Fibroblast of skin of right biceps (primary cell): ENCODE measurements around the gene KLF13.

Experiments
- DNase-seq: peaks from one replicate; pipeline ENCODE4 v3.0.0-alpha.2; 2013

The KLF13 gene

GRCh38 chr15:31300981-31301672 is 25.5 kb upstream of the KLF13 start:
- DNase-seq, result no peak

DNA sequence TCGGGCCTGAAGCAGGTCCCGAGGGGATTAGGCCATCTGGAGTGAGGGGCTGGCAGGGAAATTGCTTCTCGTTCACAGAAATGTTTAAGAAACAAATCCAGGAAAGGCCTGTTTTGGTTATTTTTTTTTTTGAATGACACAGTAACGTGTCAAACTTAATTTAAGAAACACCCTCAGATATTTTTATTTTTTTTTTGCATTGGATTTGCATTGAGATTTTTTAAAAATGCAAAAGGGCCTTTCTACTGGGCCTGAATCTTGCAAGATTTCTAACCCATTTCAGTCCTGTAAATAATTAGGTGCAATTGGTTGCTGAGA is 25.0 kb upstream of the KLF13 start:
- DNase-seq, result no peak

GRCh38 chr15:31302029-31302657 is 24.5 kb upstream of the KLF13 start:
- DNase-seq, result no peak

DNA sequence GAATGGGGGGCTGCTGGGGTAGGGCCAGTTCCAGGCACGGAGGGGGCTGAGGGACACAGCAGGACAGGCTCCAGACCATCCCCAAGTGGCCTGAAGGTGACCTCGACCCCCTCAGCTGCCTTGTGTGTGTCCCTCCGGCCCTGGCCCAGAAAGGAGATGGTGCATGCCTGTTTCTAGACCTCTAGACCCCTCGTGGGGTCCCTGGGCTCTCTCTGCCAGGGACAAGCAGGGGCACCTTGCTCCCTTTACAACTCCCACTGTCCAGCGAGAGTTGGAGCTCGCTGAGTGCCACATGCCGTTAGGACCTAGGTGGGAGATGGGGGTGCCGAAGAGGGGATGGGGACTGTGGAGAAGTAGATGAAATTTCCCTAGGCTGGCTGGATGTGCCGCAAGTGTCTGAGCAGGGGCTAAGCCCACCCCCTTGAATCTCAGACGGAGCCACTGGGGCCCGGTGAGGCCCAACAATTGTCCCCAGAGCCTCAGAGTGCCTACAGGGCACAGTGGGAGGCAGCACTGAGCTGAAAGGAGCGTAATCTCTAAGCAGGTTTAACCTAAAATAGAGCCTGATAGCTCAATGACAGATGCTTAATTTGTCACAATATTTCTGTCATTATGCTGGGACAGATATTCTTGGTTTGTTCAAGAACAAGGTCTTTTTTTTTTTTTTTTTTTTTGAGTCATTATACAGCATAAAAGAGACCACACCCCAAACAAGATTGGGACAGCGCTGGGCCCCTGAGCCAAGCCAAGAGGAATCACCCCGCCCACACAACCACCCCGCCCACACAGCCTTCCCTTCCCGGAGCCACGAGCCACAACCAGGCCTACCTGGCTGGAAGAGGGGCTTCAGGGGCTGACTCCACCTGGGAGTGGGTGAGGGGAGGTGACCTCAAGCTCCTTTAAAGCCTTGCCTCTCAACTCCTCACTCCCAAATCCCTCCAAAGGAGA is 23.6 kb upstream of the KLF13 start:
- DNase-seq, result no peak

- no peak for DNase-seq
Observed at GRCh38 chr15:31303726-31304648, 22.6 kb upstream of the KLF13 start.

DNA sequence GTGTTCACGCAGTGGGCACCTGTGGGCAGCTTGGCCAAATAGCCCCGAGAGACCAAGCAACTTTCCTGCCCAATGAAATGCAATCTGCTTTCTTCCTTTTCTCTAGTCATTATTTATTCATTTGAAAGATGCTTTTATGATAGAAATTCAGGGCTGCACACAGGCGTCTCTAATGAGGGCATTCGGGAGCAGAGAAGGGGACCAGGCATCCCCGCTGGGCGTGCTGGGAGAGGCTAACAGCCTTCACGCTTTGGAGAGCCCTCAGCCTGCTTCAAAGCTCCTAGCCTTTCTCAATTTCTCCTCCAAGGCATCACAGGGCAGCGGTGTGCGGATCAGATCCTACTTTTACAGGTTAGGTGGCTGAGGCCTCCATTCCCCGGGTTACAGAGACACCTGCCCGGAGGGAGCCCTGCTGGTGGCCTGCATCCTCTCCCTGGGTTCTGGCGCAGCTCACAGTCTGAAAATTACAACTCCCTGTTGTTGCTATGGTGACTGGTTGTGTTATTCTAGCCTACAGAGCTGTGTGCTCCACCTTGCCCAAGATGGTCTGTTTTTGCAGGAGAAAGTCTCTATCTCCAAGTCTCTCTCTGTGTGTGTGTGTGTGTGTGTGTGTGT is 21.8 kb upstream of the KLF13 start:
- no peak for DNase-seq

GRCh38 chr15:31305375-31305774 is 21.3 kb upstream of the KLF13 start:
- DNase-seq, result no peak

DNA sequence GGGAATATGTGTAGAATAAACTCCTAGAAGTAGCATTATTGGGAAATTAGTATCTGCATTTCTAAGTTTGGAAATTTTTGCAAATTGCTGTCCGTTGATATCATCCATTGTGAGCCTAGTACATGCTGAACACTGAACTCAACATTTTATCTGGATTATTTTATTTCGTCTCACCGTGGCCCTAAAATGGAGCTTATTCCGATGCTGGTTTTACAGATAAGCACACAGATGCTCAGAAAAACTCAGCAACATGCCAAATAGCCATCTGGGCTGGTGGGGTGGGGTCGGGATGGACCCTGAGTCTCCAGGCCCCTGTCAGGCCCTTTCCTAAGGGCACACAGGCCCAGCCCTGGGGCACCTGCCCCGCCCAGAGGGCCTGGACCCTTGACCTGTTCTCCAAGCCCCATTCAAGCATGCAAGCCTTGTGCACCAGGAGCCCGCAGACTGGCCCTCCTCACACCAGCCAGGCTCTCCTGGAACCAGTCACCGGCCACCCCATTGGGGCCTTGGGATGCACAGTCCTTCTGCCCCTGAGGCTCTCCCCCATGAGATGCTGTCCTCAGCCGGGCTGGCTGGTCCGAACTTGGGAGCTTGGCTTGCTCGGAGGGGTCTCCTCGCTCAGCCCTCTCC is 20.7 kb upstream of the KLF13 start:
- no peak for DNase-seq

DNA sequence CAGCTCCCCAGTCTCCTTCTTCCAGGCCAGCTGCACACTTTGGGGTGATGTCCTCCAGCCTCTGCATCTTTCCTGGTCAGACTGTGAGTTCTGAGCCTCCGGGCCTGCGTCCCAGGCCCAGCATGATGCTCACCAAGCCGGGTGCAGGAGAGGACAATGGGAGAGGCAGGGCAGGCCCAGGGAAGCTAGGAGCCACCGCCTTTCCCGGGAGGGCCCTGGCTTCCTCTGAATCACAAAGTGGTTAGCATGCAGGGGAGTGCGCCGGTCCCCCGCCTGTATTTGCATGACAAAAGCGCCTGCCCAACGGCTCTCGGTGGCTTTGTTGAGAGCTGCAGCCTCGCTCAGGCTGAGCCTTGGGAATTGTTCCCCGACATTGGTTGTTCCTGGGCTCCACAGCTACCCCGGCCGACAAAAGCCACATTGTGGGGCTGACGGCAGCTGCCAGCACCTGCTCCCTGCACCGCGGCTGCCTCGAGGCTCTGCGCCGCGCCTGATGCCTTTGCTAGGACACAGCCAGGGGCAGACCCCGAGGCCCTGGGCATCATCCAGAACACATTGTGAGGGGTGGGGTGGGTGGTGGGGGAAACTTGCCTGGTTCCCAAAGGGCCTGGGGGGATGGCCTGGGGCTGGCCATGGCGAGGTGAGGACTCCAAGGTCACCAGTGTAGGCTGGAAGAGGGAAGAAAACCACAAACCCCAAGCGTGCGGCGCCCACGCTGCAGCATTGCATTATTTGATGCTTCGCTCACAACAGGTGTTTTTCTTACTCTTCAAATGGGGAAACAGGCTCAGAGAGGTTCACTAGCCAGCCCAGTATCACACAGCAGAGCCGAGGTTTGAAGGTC is 20.0 kb upstream of the KLF13 start:
- no peak for DNase-seq

- DNase-seq, result no peak
Observed at GRCh38 chr15:31307270-31308184, 19.1 kb upstream of the KLF13 start.

DNA sequence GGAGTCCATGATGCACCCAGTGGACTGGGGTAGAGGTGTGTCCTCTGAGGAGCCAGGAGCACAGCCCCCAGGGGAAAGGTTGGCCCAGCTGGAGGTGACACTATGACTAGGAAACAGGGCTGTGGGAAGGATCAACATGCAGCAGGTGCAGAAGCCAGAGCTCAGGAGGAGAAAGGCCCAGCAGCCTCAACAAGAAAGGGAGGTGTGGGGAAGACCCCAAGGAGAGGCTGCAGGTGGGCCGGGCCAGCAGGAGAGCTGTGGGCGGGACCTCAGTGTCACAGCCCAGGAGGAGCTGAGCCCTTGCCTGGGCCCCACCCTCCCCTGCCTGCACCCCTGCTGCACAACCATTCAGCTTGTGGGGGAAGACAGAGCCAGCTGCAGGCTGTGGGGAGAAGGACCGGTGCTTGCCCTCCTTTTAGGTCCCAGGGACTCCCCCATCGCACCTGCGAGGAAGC is 18.4 kb upstream of the KLF13 start:
- no peak for DNase-seq

DNA sequence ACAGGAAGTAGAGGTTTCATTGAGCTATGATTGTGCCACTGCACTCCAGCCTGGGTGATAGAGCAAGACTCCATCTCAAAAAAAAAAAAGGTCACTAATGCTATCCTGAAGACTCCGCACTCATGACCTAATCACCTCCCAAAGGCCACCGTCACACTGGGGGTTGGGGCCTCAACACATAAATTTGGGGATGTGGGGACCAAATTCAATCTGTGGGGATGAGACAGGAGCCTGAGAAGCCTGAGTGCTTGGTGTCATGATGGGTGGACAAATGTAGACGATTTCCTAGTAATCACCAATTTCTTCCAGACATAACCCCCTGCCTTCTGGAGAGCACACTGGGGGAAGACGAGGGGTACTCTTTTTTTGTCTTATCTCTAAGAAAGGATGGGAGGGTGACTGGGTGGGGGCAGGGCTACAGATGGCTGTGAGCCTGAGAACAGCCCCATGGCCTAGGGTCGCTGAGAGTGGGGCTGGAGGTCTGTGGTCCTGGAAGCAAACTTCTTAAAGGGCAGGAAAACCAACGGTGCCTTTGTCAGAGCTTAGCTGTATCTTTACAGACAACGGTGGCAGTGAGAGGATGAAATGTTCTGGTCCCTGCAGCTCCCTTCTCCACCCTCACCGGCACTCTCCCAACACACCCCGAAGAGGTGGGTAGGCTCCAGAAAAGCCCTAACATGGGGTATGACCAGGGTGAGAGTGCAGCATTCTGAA is 16.6 kb upstream of the KLF13 start:
- DNase-seq, result no peak

- DNase-seq, result no peak
Observed at GRCh38 chr15:31311735-31312619, 14.7 kb upstream of the KLF13 start.

- no peak for DNase-seq
Observed at GRCh38 chr15:31313223-31313622, 13.4 kb upstream of the KLF13 start.

DNA sequence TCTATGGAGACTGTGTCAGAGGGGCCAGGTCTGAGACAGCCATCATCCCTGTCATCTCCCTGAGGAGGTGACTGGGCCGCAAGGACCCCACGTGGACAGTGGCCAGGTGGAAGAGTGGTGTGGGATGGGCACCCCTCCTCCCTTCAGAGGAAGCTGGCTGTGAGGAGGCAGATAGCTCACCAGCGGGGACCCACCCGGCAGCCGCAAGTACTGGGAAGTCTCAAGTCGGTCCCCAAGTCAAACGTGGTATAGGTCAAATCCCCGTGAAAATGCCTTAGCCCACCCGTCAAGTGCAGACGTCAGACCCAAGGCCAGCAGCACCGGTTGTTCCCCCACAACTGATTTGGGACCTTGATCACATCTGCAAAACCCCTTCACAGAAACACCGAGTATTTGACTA is 12.3 kb upstream of the KLF13 start:
- no peak for DNase-seq

DNA sequence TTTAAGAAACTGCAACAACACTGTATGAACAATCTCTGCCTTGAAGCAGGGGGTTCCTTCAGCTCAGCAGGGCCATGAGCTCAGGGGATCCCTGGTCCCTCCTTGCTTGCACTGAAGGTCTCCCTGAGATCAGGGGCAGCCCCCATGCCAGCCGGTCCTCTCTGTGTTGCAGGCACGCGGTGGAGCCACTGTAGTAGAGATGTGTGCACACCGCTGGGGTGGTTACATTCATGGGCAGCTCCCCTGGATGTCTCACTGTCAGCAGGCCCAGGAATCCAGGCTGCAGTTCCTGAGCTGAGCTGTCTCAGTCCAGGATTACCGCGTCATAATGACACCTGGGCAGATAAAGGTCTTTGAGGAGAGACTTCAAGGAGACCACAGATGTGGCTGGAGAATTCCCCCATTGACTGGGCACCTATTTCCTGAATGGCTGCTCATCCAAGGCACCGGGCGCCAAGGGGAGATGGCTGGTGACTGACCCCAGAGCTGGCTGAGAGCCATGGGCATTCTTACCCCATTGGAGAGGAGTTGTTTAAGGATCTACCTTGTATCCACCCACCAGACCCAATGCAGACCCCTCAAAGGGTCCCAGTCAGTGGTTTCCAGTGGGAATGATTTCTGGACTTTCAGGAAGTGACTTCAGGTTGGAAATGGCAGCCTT is 10.4 kb upstream of the KLF13 start:
- no peak for DNase-seq

- DNase-seq, result no peak
Observed at GRCh38 chr15:31317017-31317416, 9.6 kb upstream of the KLF13 start.
